ENCODE measurements around the gene TSPO2. TPM values are rescaled to one million over a fixed set of nuclear protein-coding genes. Genes with fewer than 3 reads are reported as not detected.

The TSPO2 gene
- total and polyA plus RNA-seq, 12 donors: 0.44 TPM; not detected in 11

GRCh38 chr6:41056768-41057490, 14.7 kb downstream of the TSPO2 start:
- WGBS, 4 donors: 92 to 98% (median 97%) methylated on average over 6 of the region's 6 CpGs
- Histone ChIP-seq H3K4me3 (no peak overlapping the region), H3K36me3 (replicated peaks in 1 of 2) (no peaks in the 10 kb centered on the region), H3K4me1 (replicated peaks in 1 of 2) (no peaks in the 10 kb centered on the region), H3K27me3 (no peaks in the 10 kb centered on the region), H3K9me3 (replicated peaks in 1 of 3) (no peaks in the 10 kb centered on the region), H3K27ac (no peak overlapping the region)
- TF ChIP-seq CTCF (IDR thresholded peaks at IDR 0.05) (no peak), POLR2A (IDR thresholded peaks at IDR 0.05) (no peak)
- intact Hi-C loops (cut with DNase I): no loop called here
- no peak for DNase-seq

- H3K36me3 ChIP-seq (replicated peaks in 1 of 2): no peaks in the 10 kb centered on the region
- no peak for TF ChIP-seq POLR2A (IDR thresholded peaks at IDR 0.05)
- no peak for TF ChIP-seq CTCF (IDR thresholded peaks at IDR 0.05)
- no peak for DNase-seq
- H3K27me3 ChIP-seq: no peaks in the 10 kb centered on the region
- no peak overlapping the region for H3K4me3 ChIP-seq
- no peaks in the 10 kb centered on the region for H3K4me1 ChIP-seq (replicated peaks in 1 of 2)
- H3K9me3 ChIP-seq (replicated peaks in 1 of 3): no peaks in the 10 kb centered on the region
- 66 to 82% (median 75%) methylated on average over 2 of the region's 2 CpGs for WGBS, 4 donors
- no peak overlapping the region for H3K27ac ChIP-seq
- intact Hi-C loops (cut with DNase I): no loop called here
Observed at GRCh38 chr6:41058783-41059181, 16.5 kb downstream of the TSPO2 start.

GRCh38 chr6:41059556-41059955, 17.3 kb downstream of the TSPO2 start:
- Histone ChIP-seq H3K27ac (no peak overlapping the region), H3K36me3 (replicated peaks in 1 of 2) (no peaks in the 10 kb centered on the region), H3K9me3 (replicated peaks in 1 of 3) (no peaks in the 10 kb centered on the region), H3K27me3 (no peaks in the 10 kb centered on the region), H3K4me3 (no peak overlapping the region), H3K4me1 (replicated peaks in 1 of 2) (no peaks in the 10 kb centered on the region)
- DNase-seq: no peak
- intact Hi-C loops (cut with DNase I): no loop called here
- TF ChIP-seq POLR2A (IDR thresholded peaks at IDR 0.05): no peak
- TF ChIP-seq CTCF (IDR thresholded peaks at IDR 0.05): no peak
- 79 to 98% (median 92%) methylated on average over 1 of the region's 1 CpG for WGBS, 4 donors

- no peak overlapping the region for H3K27ac ChIP-seq
- peaks cover 0 to 10% of the 10 kb centered on the region in 2 donors for H3K36me3 ChIP-seq (replicated peaks in 1 of 2)
- DNase-seq: no peak
- intact Hi-C loops (cut with DNase I): no loop called here
- H3K9me3 ChIP-seq (replicated peaks in 1 of 3): no peaks in the 10 kb centered on the region
- H3K27me3 ChIP-seq: no peaks in the 10 kb centered on the region
- 69 to 81% (median 78%) methylated on average over 8 to 13 of the region's 13 CpGs for WGBS, 4 donors
- H3K4me1 ChIP-seq (replicated peaks in 1 of 2): no peaks in the 10 kb centered on the region
- H3K4me3 ChIP-seq: no peak overlapping the region
- TF ChIP-seq CTCF (IDR thresholded peaks at IDR 0.05): no peak
- no peak for TF ChIP-seq POLR2A (IDR thresholded peaks at IDR 0.05)
Observed at GRCh38 chr6:41061196-41061726, 19.0 kb downstream of the TSPO2 start.
